Esophagus muscularis mucosa (tissue), 4 donors: ENCODE measurements around the gene MCHR2.

ENCODE experiments used
- EP300 ChIP-seq: sonication (generic); formaldehyde crosslinking; IDR thresholded peaks from one replicate; pipeline ENCODE4 v1.6.1; 2017; ENCODE audit warnings: antibody characterized with exemption
- POLR2A ChIP-seq: fragments of 450-650 bp; IDR thresholded peaks from one replicate; pipeline ENCODE4 v1.6.1; 2017; ENCODE audit warnings: antibody characterized with exemption, moderate library complexity, mild to moderate bottlenecking, low read depth
- POLR2AphosphoS5 ChIP-seq, 2 donors: sonication (generic); formaldehyde crosslinking; IDR thresholded peaks; one replicate each; pipeline ENCODE4 v1.6.1; 2017; ENCODE audit warnings: antibody characterized with exemption in 2 of 2
- TF ChIP-seq, protein P1 (sequence below), 3 experiments: fragments of 200-600 bp in 2 of 3; fragments of 450-650 bp in 1 of 3; sonication (generic) in 2 of 3; IDR thresholded peaks; one replicate each; pipeline ENCODE4 v1.5.1; 2017 to 2019; ENCODE audit warnings: antibody characterized with exemption in 3 of 3, mild to moderate bottlenecking in 2 of 3, moderate library complexity in 1 of 3

DNA sequence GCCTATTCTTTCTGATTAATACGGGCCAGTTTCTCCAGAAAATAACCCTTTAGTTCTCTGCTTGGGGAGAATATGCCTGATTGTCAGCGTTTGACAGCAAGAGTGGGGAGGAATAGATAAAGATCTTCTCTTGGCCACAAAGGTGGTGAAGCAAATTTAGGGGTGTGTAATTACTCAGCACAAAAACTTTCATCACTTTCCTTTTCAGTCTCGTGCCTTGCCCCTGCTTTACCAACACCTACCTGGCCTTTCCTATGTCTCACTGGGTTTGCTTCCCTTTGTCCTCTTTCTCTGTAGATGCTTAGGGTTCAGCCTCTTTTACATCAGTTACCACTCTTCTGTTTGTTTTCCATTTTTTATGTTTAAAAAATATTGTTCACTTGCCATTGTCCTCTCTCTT, 99.2 kb downstream of the MCHR2 start:
- TF ChIP-seq, protein P1, sequence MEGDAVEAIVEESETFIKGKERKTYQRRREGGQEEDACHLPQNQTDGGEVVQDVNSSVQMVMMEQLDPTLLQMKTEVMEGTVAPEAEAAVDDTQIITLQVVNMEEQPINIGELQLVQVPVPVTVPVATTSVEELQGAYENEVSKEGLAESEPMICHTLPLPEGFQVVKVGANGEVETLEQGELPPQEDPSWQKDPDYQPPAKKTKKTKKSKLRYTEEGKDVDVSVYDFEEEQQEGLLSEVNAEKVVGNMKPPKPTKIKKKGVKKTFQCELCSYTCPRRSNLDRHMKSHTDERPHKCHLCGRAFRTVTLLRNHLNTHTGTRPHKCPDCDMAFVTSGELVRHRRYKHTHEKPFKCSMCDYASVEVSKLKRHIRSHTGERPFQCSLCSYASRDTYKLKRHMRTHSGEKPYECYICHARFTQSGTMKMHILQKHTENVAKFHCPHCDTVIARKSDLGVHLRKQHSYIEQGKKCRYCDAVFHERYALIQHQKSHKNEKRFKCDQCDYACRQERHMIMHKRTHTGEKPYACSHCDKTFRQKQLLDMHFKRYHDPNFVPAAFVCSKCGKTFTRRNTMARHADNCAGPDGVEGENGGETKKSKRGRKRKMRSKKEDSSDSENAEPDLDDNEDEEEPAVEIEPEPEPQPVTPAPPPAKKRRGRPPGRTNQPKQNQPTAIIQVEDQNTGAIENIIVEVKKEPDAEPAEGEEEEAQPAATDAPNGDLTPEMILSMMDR (IDR thresholded peaks at IDR 0.05), result no peak
- TF ChIP-seq POLR2A (no peak), POLR2AphosphoS5 (IDR thresholded peaks at IDR 0.05) (no peak), EP300 (no peak)
